ENCODE measurements around the gene TMEM218. TPM values are rescaled to one million over a fixed set of nuclear protein-coding genes. Genes with fewer than 3 reads are reported as not detected.
A peak's percentile ranks its signal among the peaks of the same experiment; 100 is the strongest.

The TMEM218 gene
- polyA plus RNA-seq, 1 donor = 19.7 TPM

GRCh38 chr11:125075900-125076317, 35.5 kb downstream of the TMEM218 start:
- DNase-seq (ENCODE audit: low read depth) = no peak

- DNase-seq (ENCODE audit: low read depth) = no peak
These were observed 36.2 kb downstream of the TMEM218 start for GRCh38 chr11:125075242-125075625.

GRCh38 chr11:125074511-125075241, 36.8 kb downstream of the TMEM218 start:
- no peak for DNase-seq (ENCODE audit: low read depth)

- no peak for DNase-seq (ENCODE audit: low read depth)
These were observed 37.6 kb downstream of the TMEM218 start for GRCh38 chr11:125073616-125074483.

GRCh38 chr11:125072961-125073590, 38.4 kb downstream of the TMEM218 start:
- DNase-seq (ENCODE audit: low read depth) = no peak

- DNase-seq (ENCODE audit: low read depth) = no peak
These were observed 39.0 kb downstream of the TMEM218 start for GRCh38 chr11:125072218-125072960.

GRCh38 chr11:125071846-125072217, 39.6 kb downstream of the TMEM218 start:
- no peak for DNase-seq (ENCODE audit: low read depth)

GRCh38 chr11:125071435-125071834, 40.0 kb downstream of the TMEM218 start:
- no peak for DNase-seq (ENCODE audit: low read depth)

- no peak for DNase-seq (ENCODE audit: low read depth)
These were observed 40.6 kb downstream of the TMEM218 start for GRCh38 chr11:125070699-125071254.

- no peak for DNase-seq (ENCODE audit: low read depth)
These were observed 41.6 kb downstream of the TMEM218 start for GRCh38 chr11:125069796-125070195.

GRCh38 chr11:125069008-125069407, 42.4 kb downstream of the TMEM218 start:
- no peak for DNase-seq (ENCODE audit: low read depth)

GRCh38 chr11:125068368-125068767, 43.1 kb downstream of the TMEM218 start:
- DNase-seq (ENCODE audit: low read depth) = no peak

GRCh38 chr11:125064070-125064469, 47.4 kb downstream of the TMEM218 start:
- DNase-seq (ENCODE audit: low read depth) = no peak

- DNase-seq (ENCODE audit: low read depth) = no peak
These were observed 47.9 kb downstream of the TMEM218 start for GRCh38 chr11:125063429-125064043.

GRCh38 chr11:125062931-125063428, 48.4 kb downstream of the TMEM218 start, which contains the start of gene SLC37A2:
TSS of gene SLC37A2 (plus strand) at chr11:125063305. CDS start at chr11:125063368, 63 bp downstream.
- DNase-seq (ENCODE audit: low read depth) = peak; percentile 9

- no peak for DNase-seq (ENCODE audit: low read depth)
These were observed 49.1 kb downstream of the TMEM218 start for GRCh38 chr11:125062218-125062930.

- no peak for DNase-seq (ENCODE audit: low read depth)
These were observed 50.1 kb downstream of the TMEM218 start for GRCh38 chr11:125061281-125061680.

GRCh38 chr11:125057693-125058016, 53.8 kb downstream of the TMEM218 start:
- no peak for DNase-seq (ENCODE audit: low read depth)

GRCh38 chr11:125056931-125057692, 54.3 kb downstream of the TMEM218 start:
- DNase-seq (ENCODE audit: low read depth) = no peak
